Thoracic aorta (tissue), 2 donors: ENCODE measurements around the gene PARD3B. TPM values are rescaled to one million over a fixed set of nuclear protein-coding genes. Genes with fewer than 3 reads are reported as not detected.

Experiments used
- ATAC-seq: fragments of 150-250 bp; one replicate; pipeline ENCODE4 v1.8.0; 2017; ENCODE audit warnings: low read depth; ENCODE audit not compliant: insufficient number of reproducible peaks, low FRiP score
- DNase-seq: peaks from one replicate; pipeline ENCODE4 v3.0.0-alpha.2; 2020; ENCODE audit warnings: low spot score
- H3K27ac ChIP-seq, 2 donors: fragments of 200-600 bp; sonication (generic); 1 replicate in 1 of 2; 2 replicates in 1 of 2; pipeline ENCODE4 v1.5.1; 2016; ENCODE audit warnings: mild to moderate bottlenecking in 2 of 2, moderate library complexity in 2 of 2
- H3K27me3 ChIP-seq: fragments of 200-600 bp; sonication (generic); replicated peaks from 2 replicates; pipeline ENCODE4 v1.6.0; 2016; ENCODE audit warnings: mild to moderate bottlenecking; ENCODE audit not compliant: insufficient read depth
- H3K36me3 ChIP-seq: fragments of 200-600 bp; sonication (generic); one replicate; pipeline ENCODE4 v1.5.1; 2016
- H3K4me1 ChIP-seq, 2 donors: fragments of 200-600 bp; sonication (generic); 1 replicate in 1 of 2; 2 replicates in 1 of 2; pipeline versions ENCODE4 v1.5.1 to v1.6.0; 2016; ENCODE audit warnings: low read depth in 2 of 2, mild to moderate bottlenecking in 1 of 2; ENCODE audit not compliant: control insufficient read depth in 1 of 2
- H3K4me3 ChIP-seq: fragments of 200-600 bp; sonication (generic); 2 replicates; pipeline ENCODE4 v1.5.1; 2016; ENCODE audit warnings: mild to moderate bottlenecking
- H3K9me3 ChIP-seq: fragments of 200-600 bp; sonication (generic); 2 replicates; pipeline ENCODE4 v1.5.1; 2016
- CTCF ChIP-seq: fragments of 200-600 bp; sonication (generic); IDR thresholded peaks from one replicate; pipeline ENCODE4 v1.5.1; 2019; ENCODE audit warnings: antibody characterized with exemption
- total RNA-seq, 2 donors: library from RNA; depleted of rRNA; stranded (reverse); fragments of >200 nt; gene quantifications; one replicate each; pipeline versions ENCODE4 v1.1.0 to v1.2.3, GENCODE V29; 2016

Gene PARD3B
- total RNA-seq, 2 donors from 2014 or later, result 25.7 to 34.5 TPM

- no peak for DNase-seq
- no peak for ATAC-seq
- Histone ChIP-seq H3K4me3 (no peak overlapping the region), H3K9me3 (no peaks in the 10 kb centered on the region), H3K27ac (no peak overlapping the region), H3K27me3 (no peaks in the 10 kb centered on the region), H3K36me3 (no peaks in the 10 kb centered on the region), H3K4me1 (no peaks in the 10 kb centered on the region)
- no peak for TF ChIP-seq CTCF
Observed at GRCh38 chr2:204950695-204951346, 405.5 kb downstream of the PARD3B start.

GRCh38 chr2:204958371-204958770 lies 413.1 kb downstream of the PARD3B start:
- Histone ChIP-seq H3K27ac (no peak overlapping the region), H3K36me3 (no peaks in the 10 kb centered on the region), H3K27me3 (no peaks in the 10 kb centered on the region), H3K4me1 (no peaks in the 10 kb centered on the region), H3K9me3 (no peaks in the 10 kb centered on the region), H3K4me3 (no peak overlapping the region)
- TF ChIP-seq CTCF, result no peak
- ATAC-seq (no peak), DNase-seq (no peak)

- no peak overlapping the region for H3K4me3 ChIP-seq
- H3K9me3 ChIP-seq, result no peaks in the 10 kb centered on the region
- no peak for ATAC-seq
- DNase-seq, result no peak
- H3K4me1 ChIP-seq, result peaks cover 3 to 11% of the 10 kb centered on the region in 2 donors
- H3K27me3 ChIP-seq, result no peaks in the 10 kb centered on the region
- H3K27ac ChIP-seq, result no peak overlapping the region
- TF ChIP-seq CTCF, result no peak
- no peaks in the 10 kb centered on the region for H3K36me3 ChIP-seq
Observed at GRCh38 chr2:204964414-204964813, 419.1 kb downstream of the PARD3B start.

- H3K36me3 ChIP-seq, result no peaks in the 10 kb centered on the region
- no peaks in the 10 kb centered on the region for H3K9me3 ChIP-seq
- DNase-seq, result no peak
- no peak overlapping the region for H3K4me3 ChIP-seq
- H3K4me1 ChIP-seq, result peaks cover 3 to 11% of the 10 kb centered on the region in 2 donors
- TF ChIP-seq CTCF, result no peak
- H3K27me3 ChIP-seq, result no peaks in the 10 kb centered on the region
- no peak for ATAC-seq
- H3K27ac ChIP-seq, result no peak overlapping the region
Observed at GRCh38 chr2:204966245-204966644, 421.0 kb downstream of the PARD3B start.

- Histone ChIP-seq H3K27ac (no peak overlapping the region), H3K4me3 (no peak overlapping the region), H3K4me1 (peaks cover 3 to 11% of the 10 kb centered on the region in 2 donors), H3K36me3 (no peaks in the 10 kb centered on the region), H3K27me3 (no peaks in the 10 kb centered on the region), H3K9me3 (no peaks in the 10 kb centered on the region)
- TF ChIP-seq CTCF, result no peak
- ATAC-seq (no peak), DNase-seq (no peak)
Observed at GRCh38 chr2:204967199-204967960, 422.1 kb downstream of the PARD3B start.
